ENCODE results near the gene WIPF3.

The WIPF3 gene

DNA sequence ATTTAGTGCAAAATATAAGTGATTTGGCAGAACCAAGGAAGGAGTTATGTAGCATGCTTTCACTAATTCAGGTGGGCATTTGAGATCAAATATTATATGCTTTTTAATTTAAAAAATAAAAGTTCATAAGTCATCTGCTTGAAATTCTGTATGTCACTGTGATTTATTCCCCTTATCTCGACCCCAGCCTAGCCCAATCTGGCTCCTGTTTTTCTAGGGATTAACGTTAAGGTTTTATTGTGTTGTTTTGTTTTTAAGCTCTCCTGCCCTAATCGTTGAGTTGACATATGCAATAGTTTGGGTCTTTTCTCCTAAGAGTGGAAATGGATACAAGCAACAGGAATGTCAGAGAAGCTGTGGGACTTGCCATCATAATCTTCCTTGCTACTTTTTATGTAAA, 42.6 kb downstream of the WIPF3 start:
- DNase-seq = no peak

- no peak for DNase-seq
These were observed 45.2 kb downstream of the WIPF3 start for GRCh38 chr7:29851487-29851886.

DNA sequence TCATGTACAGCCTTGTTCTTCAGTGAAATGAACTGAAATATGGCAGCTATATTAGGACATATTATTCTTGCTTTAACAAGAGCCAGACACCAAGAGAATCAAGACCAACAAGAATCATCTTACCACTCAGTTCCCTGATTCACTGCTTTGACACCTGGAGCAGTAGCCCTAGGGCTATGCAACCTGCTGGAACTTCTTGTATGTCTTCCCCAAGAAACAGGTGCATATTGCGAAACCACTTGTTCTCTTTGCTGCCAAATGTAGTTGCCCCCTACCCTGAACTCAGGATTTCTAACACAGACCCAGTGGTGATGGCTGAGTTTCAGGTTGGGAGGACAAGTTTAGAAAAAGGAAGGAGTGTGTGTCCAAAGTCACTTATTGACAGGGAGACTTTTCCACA, 46.1 kb downstream of the WIPF3 start:
- DNase-seq = no peak

- no peak for DNase-seq
These were observed 46.8 kb downstream of the WIPF3 start for GRCh38 chr7:29853072-29853471.

DNA sequence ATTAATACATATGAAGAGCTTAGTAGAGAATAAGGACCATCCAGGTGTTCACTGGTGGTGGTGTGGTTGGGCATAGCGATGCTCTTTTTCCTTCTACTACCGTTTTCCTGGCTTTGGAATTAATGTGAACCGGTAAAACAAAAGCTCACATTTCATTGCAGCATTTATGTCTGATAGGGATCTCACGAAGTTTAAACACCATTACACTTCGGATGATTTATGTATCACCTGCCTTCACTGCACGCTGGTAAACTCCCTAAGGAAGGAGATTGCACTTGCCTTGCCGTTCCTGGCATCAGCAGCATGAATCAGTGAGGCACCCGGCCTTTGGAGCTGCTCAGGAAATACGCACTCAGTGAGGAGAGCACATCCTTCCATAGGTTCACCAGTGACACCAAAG, 47.5 kb downstream of the WIPF3 start:
- no peak for DNase-seq

DNA sequence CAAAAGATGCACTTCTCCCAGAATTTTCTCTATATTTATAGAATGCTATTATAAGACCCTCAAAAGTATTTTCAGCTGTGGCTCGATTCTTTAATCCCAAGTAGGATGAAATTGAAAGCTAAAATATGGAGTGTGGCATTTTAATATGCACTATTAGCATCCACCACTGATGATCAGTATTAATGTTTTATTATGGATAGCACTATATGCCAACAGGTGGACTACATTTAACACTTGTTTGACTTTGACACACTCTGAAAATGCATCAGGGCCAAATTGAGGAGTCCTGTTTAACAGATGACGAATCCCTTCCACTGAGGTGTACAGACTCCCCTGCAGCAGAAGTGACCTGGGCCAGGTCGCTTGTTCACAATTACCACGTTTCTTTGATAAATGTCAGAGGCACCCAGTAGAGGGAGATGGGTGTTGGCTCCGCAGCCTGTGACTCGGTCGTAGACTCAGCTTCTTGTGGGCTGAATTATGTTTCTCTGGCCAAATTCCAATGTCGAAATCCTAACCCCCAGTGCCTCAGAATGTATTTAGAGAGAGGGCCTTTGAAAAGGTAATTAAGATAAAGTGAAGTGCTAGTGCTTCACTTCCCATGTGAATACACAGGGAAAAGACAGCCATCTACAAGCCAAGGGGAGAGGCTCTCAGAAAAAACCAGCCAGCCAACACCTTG, 48.1 kb downstream of the WIPF3 start:
- DNase-seq = peak; percentile 42

DNA sequence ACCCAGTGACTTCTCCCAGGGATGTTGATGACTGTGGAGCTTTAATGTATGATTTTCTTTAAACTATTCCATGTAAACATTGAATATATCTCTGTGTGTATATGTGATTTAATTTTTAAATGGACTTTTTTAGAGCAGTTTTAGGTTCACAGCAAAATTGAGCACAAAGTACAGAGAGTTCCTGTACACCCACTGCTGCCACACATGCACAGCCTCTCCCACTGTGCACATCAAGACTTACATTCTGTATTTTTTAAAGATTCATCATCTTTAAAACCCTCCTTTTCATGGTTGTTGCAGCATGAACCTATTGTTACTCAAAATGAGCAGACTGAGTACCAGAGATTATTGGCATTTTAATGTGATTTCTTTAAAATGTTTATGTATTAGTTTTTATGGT, 51.3 kb downstream of the WIPF3 start:
- no peak for DNase-seq

DNA sequence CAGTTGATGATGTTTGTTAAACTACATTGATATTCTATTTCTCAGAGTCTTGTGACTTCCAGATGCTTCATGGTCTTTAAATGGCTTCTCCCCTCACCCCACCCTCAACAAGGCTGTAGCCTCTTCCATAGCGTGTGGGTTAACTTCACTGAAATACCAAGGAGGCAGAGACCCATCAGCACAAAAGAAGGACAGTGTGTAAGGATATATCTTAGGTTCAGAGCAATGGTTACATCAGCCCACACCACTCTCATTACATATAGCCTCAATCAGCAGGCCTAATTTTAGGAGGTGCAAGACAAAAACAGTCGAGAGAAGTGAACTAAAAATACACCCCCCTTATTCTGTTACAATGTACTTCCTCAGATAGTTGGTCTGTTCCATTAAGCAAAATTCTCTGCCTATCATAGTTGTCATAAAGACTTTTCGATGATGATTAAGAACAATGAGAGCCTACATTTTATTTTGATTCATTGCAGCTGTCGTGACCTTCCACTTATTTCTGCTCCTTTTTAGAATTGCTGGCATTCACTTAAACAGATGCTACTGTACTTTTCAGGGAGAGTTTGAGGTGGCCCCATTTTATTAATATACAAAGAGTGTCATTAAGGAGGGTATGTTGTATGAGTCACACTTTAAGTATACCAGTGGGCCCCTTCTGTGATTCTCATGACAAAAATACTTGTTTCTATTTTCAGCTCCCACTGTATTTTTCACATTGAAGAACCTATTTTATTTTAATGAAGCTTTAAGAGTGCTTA, 52.1 kb downstream of the WIPF3 start:
- DNase-seq = peak; percentile 2

DNA sequence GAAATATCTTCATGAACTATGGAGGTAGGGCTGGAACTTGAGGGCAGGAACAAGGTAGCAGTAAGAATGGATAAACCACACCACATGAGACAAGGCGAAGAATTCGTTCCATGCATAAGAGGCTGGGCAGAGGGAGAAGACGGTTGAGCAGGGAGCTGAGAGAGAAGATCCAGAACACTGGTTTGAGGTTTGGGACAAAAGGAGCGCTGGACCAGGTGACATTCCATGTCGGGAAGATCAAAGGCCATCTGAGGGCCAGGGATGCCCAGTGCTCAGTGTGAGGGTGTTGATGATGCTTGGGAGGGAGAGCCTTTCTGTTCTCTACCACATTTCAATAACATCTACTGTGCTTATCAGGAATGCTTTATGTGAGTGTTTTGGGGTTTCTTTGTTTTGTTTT, 52.8 kb downstream of the WIPF3 start:
- no peak for DNase-seq

- peak; percentile 68 for DNase-seq
These were observed 53.3 kb downstream of the WIPF3 start for GRCh38 chr7:29859524-29860185.

- DNase-seq = no peak
These were observed 53.9 kb downstream of the WIPF3 start for GRCh38 chr7:29860186-29860585.

DNA sequence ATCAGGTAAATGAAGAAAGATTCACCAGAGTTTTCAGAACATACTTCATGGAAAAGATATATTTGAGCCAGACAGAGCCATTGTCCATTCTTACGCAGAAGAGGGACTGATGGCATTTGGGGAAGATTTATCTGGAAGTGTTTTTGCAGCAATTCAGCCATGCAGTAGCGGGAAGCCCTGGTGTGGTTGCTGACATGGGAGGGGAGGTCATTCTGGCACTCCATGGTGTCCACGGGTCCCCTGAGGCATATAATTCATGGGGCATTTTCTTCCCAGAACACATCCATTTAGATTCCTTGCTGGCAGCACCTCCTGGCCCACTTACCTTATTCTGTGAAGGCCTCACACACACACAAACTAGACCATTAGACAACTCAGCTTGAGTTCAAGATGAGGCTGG, 55.6 kb downstream of the WIPF3 start:
- no peak for DNase-seq

GRCh38 chr7:29864656-29865055, 58.3 kb downstream of the WIPF3 start:
- DNase-seq = no peak

DNA sequence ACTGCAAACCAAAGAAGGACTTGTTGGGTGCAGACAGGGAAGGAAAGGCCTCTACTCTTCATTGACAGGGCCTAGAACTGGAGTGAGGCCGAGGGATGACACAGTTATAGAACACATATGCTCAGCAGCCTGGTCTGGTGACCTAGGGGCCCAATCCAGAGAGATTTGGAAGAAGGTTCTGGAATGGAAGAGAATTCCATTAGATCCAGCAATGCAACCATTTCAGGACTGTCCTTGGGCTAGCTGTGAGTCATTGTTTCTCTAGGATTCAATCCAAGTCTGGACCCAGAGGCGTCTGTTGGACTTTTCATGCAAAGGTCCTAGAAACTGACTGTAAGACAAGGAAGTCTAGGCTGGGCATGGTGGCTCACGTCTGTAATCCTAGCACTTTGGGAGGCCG, 59.2 kb downstream of the WIPF3 start:
- no peak for DNase-seq

- DNase-seq = peak; percentile 62
These were observed 60.2 kb downstream of the WIPF3 start for GRCh38 chr7:29866490-29866930.

- DNase-seq = peak; percentile 38
These were observed 65.6 kb downstream of the WIPF3 start for GRCh38 chr7:29871787-29872398.

GRCh38 chr7:29873644-29874294, 67.5 kb downstream of the WIPF3 start:
- DNase-seq = no peak

DNA sequence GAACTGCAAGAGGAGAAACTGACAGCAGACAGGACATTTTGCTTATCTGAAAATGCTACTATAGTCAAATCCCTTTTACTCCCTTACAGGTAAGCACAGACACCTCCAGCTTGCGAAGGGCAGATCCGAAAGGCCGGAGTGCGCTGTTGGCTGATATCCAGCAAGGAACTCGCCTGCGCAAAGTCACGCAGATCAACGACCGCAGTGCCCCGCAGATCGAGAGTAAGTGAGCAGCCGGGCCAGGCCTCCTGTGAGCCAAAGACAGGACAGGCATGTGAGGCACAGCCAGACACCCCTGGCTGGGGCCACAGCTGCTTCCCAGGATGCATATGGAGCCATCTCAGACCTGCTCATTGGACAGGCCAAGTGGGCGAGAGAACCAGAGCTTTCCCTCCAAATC, 69.4 kb downstream of the WIPF3 start:
- no peak for DNase-seq

- no peak for DNase-seq
These were observed 70.9 kb downstream of the WIPF3 start for GRCh38 chr7:29877196-29877595.

DNA sequence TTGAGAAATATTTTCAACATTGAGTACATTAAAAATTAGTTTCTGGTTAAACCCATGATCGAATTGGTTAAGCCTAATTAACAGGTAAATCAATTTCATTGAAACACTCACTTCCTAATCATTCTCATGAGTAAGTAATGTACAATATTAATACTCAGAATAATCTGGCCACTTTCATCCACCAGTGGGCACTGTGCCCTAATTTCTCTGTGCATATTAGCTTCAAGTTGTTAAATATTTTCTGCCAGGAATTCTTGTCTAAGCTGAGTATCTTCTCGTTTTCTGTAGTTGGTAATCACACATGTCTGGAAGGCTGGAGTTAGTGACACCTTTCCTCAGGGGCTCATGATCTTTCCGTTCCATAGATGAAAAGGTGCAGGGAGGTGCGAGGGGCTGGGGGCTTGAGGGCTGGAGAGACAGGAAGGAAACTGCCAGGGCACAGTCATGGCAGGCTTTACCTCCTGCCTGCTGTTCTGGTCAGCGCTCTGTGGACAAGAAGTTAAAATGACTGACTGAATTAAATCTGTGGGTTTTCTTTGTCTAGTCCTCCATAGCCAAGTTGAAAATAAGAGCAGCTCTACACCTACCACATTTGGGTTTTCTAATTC, 71.9 kb downstream of the WIPF3 start:
- DNase-seq = peak; percentile 22

- DNase-seq = no peak
These were observed 73.3 kb downstream of the WIPF3 start for GRCh38 chr7:29879609-29880008.

GRCh38 chr7:29881724-29882123, 75.4 kb downstream of the WIPF3 start:
- no peak for DNase-seq

DNA sequence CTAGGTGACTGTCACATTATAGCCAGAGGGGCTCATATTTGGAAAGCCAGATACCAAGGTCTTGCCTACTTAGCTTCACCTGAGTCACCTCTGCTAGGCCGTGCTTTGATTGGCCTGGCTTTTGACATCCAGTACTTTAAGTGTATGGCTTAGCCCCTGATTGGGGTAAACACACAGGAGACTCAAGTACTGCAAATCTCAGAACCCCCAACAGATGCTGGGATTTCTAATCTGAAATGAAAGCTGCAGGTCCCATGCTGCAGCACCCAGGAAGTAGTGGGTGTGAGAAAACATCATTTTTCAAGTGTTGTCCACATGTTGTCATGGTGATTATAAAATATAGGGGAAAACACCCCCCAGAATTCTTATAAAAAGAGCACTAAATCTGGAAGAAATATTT, 76.2 kb downstream of the WIPF3 start:
- DNase-seq = no peak
